ENCODE results near the gene RNPC3.

Gene RNPC3

GRCh38 chr1:103525607-103526507 is at the start of gene RNPC3:
Gene RNPC3 (plus strand): TSS chr1:103525699. CDS start chr1:103526071, 372 bp downstream.
- peak; percentile 66 to 80 (median 79) for DNase-seq (ENCODE audit: low read depth in 3 of 3)

GRCh38 chr1:103477101-103477500 is 48.4 kb upstream of the RNPC3 start:
- no peak for DNase-seq (ENCODE audit: low read depth in 3 of 3)

GRCh38 chr1:103489935-103490334 is 35.6 kb upstream of the RNPC3 start:
- no peak for DNase-seq (ENCODE audit: low read depth in 3 of 3)

DNA sequence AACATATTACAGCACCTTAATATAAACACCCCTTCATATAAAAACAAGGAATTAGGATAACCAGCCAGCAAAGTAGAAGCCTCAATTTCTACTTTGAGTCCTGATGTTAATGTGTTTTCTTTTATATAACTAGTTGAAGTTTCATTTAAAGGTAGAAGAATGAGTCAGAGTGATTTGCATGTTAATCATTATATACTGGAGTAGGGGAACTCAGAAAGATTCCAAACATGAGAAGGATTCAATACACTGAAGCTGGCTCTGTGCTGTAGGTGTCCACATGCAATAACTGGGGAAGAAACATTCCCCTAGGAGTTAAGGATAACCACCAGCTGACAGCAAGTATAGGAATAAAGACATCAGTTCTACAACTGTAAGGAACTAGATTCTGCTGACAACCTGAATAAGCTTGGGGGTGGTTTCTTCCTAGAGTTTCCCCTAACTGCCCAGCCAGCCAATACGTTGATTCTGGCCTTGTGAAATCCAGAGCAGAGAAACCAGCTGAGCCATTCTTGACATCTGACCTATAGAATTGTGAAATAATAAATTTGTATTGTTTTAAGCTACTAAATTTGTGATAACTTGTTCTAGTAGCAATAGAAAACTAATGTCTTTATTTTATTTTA is 33.4 kb upstream of the RNPC3 start:
- no peak for DNase-seq (ENCODE audit: low read depth in 3 of 3)

DNA sequence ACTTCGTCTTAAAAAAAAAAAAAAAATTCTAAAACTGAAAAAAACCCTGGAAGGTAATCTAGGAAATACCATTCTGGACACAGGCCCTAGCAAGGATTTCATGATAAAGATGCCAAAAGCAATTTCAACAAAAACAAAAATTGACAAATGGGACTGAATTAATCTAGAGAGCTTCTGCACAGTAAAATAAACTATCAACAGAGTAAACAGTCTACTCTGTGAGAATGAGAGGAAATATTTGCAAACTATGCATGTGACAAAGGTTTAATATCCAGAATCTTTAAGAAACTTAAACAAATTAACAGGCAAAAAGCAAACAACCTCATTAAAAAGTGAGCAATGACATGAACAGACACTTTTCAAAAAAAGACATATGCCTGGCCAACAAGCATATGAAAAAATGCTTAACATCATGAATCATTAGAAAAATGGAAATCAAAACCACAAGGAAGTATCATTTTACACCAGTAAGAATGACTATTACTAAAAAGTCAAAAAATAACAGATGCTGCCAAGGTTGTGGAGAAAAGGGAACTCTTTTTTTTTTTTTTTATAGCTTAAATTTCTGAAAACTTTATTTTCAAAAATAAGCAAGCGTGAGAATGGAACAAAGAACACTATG is 29.4 kb upstream of the RNPC3 start:
- DNase-seq (ENCODE audit: low read depth in 3 of 3) = no peak

DNA sequence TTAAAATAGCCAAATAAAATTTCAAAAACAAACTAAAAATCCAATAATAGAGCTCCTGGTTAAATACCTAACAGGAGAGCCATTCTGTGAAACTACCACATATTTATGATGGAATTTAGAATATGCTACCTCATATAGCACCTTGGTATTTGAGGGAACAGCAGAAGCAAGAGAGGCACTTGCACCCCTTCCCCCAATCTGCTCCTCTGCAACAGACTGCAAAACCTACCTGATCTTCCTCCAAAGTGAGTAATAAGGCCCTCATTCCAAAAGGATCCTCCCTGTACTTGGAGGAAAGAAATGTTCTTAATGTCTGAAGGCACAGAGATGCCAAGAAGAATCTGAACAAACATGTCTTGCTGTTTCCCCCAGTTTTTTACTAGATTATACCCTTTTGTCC is 28.1 kb upstream of the RNPC3 start:
- DNase-seq (ENCODE audit: low read depth in 3 of 3) = no peak

GRCh38 chr1:103509250-103509649 is 16.2 kb upstream of the RNPC3 start:
- DNase-seq (ENCODE audit: low read depth in 3 of 3) = no peak

- no peak for DNase-seq (ENCODE audit: low read depth in 3 of 3)
These were observed 11.8 kb upstream of the RNPC3 start for GRCh38 chr1:103513711-103514110.

DNA sequence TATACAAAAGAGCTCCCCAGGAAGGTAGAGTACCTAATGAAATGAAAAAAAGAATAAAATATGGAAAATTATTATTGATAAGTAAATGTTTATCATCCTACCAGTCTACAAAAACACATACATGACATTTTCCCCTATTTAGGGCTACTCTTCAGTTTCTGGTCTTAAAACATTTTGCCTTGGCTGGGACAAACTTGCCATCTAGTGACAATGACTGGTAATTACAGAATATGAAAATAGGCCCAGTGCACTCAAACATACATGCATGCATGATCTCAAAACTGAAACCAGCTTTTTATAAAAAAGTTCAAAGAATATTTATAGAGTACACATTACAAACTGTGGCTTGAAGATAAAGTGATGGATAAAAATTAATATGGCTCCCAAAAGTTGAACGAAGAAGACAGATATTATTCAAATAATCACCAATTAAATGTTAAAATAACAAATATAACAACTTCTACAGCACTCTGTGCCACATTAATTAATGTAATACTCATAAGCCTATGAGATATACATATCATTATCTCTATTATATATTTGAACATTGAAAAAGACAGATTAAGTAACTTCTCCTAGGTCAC is 10.5 kb upstream of the RNPC3 start:
- DNase-seq (ENCODE audit: low read depth in 3 of 3) = no peak

- no peak for DNase-seq (ENCODE audit: low read depth in 3 of 3)
These were observed 9.2 kb upstream of the RNPC3 start for GRCh38 chr1:103516283-103516682.

DNA sequence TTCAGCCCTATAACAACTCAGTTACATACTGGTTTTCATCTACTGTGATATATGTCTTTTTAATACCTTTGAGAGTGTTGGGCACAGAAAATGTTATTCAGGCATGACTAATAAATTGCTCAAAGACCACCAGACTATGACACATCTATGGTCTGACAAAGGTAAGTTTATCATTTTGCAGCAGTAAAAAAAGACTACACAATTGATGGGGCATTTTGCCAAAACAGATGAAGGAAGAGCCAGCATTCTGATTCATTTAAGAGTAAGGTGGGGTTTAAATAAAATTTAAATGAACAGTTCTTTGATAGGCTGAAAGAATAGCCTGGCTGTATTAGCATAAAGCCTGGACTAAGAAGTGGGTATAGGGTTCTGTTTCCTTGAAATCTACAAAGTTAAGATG is 8.8 kb upstream of the RNPC3 start:
- no peak for DNase-seq (ENCODE audit: low read depth in 3 of 3)

DNA sequence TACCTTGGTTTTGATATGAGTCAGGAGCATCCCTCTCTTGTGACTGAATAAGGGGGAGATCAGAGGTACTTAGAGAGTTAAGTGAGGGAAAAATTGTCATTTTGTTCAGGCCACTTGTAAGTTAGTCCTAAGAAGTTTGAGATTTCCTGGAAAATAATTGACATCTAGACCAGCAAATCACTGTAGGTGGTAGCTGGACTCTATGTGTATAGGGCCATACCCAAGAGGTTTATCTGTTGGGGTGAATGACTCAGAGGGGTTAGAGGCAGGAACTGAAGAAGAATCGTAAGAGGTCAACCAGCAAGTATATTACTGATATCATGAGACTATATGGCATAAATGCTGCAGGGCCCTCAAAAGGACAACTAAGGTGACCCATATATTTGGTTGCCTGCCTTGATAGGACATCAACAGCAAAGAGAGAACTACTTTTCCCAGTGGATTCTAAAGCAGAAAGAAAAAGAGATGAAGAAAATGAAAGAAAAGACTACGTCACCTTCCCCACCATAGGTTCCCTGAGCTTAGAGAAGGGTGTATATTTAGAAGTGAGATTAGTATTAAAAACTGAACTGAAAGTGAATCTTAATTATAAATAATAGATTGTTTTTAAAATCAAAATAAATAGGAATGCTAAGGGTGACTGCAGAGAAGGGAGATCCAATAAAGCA is 8.0 kb upstream of the RNPC3 start:
- no peak for DNase-seq (ENCODE audit: low read depth in 3 of 3)

GRCh38 chr1:103520822-103521221 is 4.7 kb upstream of the RNPC3 start:
- no peak for DNase-seq (ENCODE audit: low read depth in 3 of 3)

- no peak for DNase-seq (ENCODE audit: low read depth in 3 of 3)
These were observed 2.2 kb upstream of the RNPC3 start for GRCh38 chr1:103523346-103523745.

DNA sequence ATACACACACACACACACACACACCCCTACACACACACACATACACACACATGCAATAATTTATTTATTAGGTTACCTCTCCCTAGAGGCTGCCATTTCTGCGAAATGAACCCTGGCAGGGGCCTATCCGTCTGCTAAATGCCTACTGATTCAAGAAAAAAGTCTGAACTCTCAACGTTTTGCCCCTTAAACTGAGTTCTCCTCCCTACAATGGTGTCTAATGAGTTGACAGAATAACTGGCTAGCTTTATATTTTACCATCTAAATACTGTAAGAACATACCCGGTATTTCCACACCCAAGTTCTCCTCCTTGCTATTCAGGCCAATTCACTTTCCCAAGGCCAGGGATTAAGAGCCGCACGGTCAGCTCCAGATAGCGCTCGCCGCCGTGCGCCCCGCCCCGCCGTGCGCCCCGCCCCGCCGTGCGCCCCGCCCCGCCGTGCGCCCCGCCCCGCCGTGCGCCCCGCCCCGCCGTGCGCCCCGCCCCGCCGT is 339 bp upstream of the RNPC3 start:
- DNase-seq (ENCODE audit: low read depth in 3 of 3) = no peak

DNA sequence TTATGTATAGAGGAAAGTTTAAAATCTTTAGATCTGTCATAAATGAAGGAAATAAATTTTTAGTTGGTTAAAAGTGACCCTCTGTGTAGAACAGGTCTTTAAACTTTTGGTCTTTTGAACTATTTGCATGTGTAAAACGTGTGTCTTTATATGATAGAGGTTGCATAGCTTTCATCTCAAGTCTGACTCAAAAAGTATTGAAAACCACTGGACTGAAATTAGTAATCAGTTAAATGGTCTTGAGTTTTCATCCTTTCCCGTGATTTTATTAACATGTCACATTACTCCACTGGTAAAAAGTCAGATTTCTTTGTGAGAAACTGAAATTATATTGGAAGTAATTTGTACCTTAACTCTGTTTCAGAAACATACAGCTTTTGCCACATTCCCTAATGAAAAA is 1.8 kb downstream of the RNPC3 start:
- DNase-seq (ENCODE audit: low read depth in 3 of 3) = no peak

DNA sequence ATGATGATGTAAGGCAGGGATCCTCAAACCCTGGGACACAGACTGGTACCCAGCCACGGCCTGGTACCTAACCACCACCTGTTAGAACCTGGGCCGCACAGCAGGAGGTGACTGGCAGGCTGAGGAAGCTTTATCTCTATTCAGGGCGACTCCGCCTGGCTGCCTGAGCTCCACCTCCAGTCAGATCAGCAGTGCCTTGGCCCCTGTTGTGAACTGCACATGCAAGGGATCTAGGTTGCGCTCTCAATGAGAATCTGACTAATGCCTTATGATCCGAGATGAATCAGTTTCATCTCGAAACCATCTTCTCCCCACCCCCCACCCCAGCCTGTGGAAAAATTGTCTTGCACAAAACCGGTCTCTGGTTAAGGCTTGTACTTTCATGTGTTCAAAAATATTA is 4.2 kb downstream of the RNPC3 start:
- DNase-seq (ENCODE audit: low read depth in 3 of 3) = peak; percentile 42 to 67 (median 55)

DNA sequence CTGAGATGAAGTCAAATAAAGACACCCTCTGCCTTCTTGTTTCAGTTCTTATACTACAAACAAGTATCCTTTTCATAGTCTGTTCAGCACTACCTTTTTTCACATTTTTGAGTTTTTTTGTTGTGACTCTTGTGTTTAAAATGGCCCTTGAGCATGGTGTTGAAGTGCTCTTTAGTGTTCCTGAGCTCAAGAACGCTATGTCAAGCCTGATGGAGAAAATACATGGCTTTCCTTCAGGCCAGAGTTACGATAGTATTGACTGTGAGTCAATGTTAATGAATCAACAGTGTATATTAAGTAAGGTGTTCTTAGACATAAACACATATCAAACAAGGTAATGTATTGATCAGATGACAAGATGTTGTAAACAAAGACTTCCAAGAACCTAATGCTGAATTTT is 12.7 kb downstream of the RNPC3 start:
- DNase-seq (ENCODE audit: low read depth in 3 of 3) = no peak

GRCh38 chr1:103541431-103541830 is 15.9 kb downstream of the RNPC3 start:
- DNase-seq (ENCODE audit: low read depth in 3 of 3) = no peak

DNA sequence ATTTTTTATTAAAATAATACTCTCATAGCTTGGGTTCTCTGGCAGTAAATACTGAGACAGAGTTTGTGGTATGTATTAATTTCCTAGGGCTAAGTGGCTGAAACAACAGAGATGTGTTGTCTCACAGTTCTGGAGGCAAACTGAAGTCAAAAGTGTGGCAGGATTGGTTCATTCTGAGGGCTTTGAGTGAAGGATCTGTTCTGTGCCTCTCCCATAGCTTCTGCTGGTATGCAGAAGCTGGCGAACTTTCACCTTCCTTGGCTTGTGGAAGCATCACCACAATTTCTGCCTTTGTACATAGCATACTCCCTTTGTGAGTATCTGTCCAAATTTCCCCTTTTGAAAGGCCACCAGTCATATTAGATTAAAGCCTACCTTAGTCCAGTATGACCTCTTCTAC is 21.0 kb downstream of the RNPC3 start:
- DNase-seq (ENCODE audit: low read depth in 3 of 3) = no peak

- no peak for DNase-seq (ENCODE audit: low read depth in 3 of 3)
These were observed 22.3 kb downstream of the RNPC3 start for GRCh38 chr1:103547840-103548239.

DNA sequence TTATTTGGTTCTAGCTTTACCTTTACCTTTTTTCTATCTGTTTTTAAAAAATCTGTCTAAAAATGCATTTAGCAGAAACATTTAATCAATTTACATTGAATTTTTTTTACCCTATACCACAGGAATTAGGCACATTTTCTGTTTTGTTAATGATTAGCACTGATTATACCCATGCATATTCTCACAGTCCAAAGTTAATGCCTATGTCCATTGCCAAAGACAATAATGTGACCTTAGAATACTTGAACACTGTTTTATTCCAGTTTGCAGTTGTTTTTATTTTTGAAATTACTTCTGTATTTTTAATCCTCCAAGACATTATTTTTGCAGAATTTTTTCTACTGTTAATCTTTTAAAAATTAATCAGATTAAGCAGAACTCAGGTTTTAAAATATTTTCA is 34.9 kb downstream of the RNPC3 start:
- no peak for DNase-seq (ENCODE audit: low read depth in 3 of 3)
